Vagina (tissue), 2 donors: Measurements from ENCODE around the gene LSG1. TPM values are rescaled to one million over a fixed set of nuclear protein-coding genes. Genes with fewer than 3 reads are reported as not detected.

Experiments used
- DNase-seq, 2 donors: peaks; one replicate each; pipeline ENCODE4 v3.0.0-alpha.2; 2017; ENCODE audit errors: extremely low spot score in 2 of 2
- H3K27ac ChIP-seq: fragments of 200-600 bp; sonication (generic); one replicate; pipeline ENCODE4 v1.5.1; 2019
- H3K27me3 ChIP-seq: fragments of 200-600 bp; sonication (generic); one replicate; pipeline ENCODE4 v1.5.1; 2019
- H3K36me3 ChIP-seq, 2 donors: fragments of 200-600 bp; sonication (generic); one replicate each; pipeline ENCODE4 v1.5.1; 2017 to 2019
- H3K4me1 ChIP-seq: fragments of 200-600 bp; sonication (generic); one replicate; pipeline ENCODE4 v1.5.1; 2019
- H3K4me3 ChIP-seq, 2 donors: fragments of 200-600 bp; sonication (generic); 1 replicate in 1 of 2; 2 replicates in 1 of 2; pipeline ENCODE4 v1.5.1; 2016 to 2019
- H3K9me3 ChIP-seq: fragments of 200-600 bp; sonication (generic); one replicate; pipeline ENCODE4 v1.5.1; 2019
- CTCF ChIP-seq, 3 experiments: fragments of 450-650 bp in 2 of 3; fragments of 200-600 bp in 1 of 3; sonication (generic) in 1 of 3; IDR thresholded peaks; one replicate each; pipeline ENCODE4 v1.5.1; 2017 to 2019; ENCODE audit warnings: antibody characterized with exemption in 3 of 3, mild to moderate bottlenecking in 2 of 3, moderate library complexity in 2 of 3
- POLR2A ChIP-seq, 2 donors: fragments of 450-650 bp; IDR thresholded peaks; one replicate each; pipeline ENCODE4 v1.6.1; 2017; ENCODE audit warnings: antibody characterized with exemption in 2 of 2, mild to moderate bottlenecking in 2 of 2, moderate library complexity in 2 of 2
- POLR2AphosphoS5 ChIP-seq, 2 donors: sonication (generic); formaldehyde crosslinking; IDR thresholded peaks; one replicate each; pipeline ENCODE4 v1.9.0; 2017; ENCODE audit warnings: antibody characterized with exemption in 2 of 2, mild to moderate bottlenecking in 2 of 2, low read depth in 1 of 2; ENCODE audit not compliant: insufficient read depth in 1 of 2
- intact Hi-C: fragments of 100-400 bp; cut with DNase I; formaldehyde crosslinking; loops from one replicate; pipeline ENCODE4 v1.15.1; 2023
- total RNA-seq: library from RNA; depleted of rRNA; stranded (reverse); fragments of >200 nt; gene quantifications from one replicate; pipeline ENCODE4 v1.2.3, GENCODE V29; 2016

LSG1 gene
- total RNA-seq, 1 donor from 2014 or later: 40.3 TPM

GRCh38 chr3:194680888-194681615 lies 9.1 kb upstream of the LSG1 start:
- Histone ChIP-seq H3K4me1 (peaks cover 18% of the 10 kb centered on the region), H3K9me3 (no peaks in the 10 kb centered on the region), H3K36me3 (no peaks in the 10 kb centered on the region), H3K27me3 (no peaks in the 10 kb centered on the region), H3K27ac (no peak overlapping the region), H3K4me3 (no peak overlapping the region)
- TF ChIP-seq CTCF (IDR thresholded peaks at IDR 0.05) (no peak), POLR2A (IDR thresholded peaks at IDR 0.05) (no peak), POLR2AphosphoS5 (IDR thresholded peaks at IDR 0.05; ENCODE audit: insufficient read depth in 1 of 2, low read depth in 1 of 2) (no peak)
- peak in 1 of 2 donors; percentile 71 for DNase-seq
- intact Hi-C loops: loop anchor here (10.0 kb wide), 1 partner anchor 864 kb away; the partner anchor contains the start of gene PPP1R2

- DNase-seq: no peak
- no peaks in the 10 kb centered on the region for H3K36me3 ChIP-seq
- H3K27ac ChIP-seq: no peak overlapping the region
- H3K4me1 ChIP-seq: peaks cover 3% of the 10 kb centered on the region
- H3K27me3 ChIP-seq: no peaks in the 10 kb centered on the region
- H3K9me3 ChIP-seq: no peaks in the 10 kb centered on the region
- H3K4me3 ChIP-seq: no peak overlapping the region
- intact Hi-C loops: loop anchor here (10.0 kb wide), 1 partner anchor 848 kb away; no protein-coding TSS in a partner anchor
- no peak for TF ChIP-seq POLR2A (IDR thresholded peaks at IDR 0.05)
- TF ChIP-seq CTCF (IDR thresholded peaks at IDR 0.05): no peak
- no peak for TF ChIP-seq POLR2AphosphoS5 (IDR thresholded peaks at IDR 0.05; ENCODE audit: insufficient read depth in 1 of 2, low read depth in 1 of 2)
Observed at GRCh38 chr3:194676471-194676870, 4.5 kb upstream of the LSG1 start.

GRCh38 chr3:194675680-194676079 lies 3.7 kb upstream of the LSG1 start:
- TF ChIP-seq POLR2AphosphoS5 (IDR thresholded peaks at IDR 0.05; ENCODE audit: insufficient read depth in 1 of 2, low read depth in 1 of 2) (no peak), POLR2A (IDR thresholded peaks at IDR 0.05) (no peak), CTCF (IDR thresholded peaks at IDR 0.05) (no peak)
- Histone ChIP-seq H3K36me3 (no peaks in the 10 kb centered on the region), H3K4me3 (no peak overlapping the region), H3K4me1 (peaks cover 11% of the 10 kb centered on the region), H3K27me3 (no peaks in the 10 kb centered on the region), H3K9me3 (no peaks in the 10 kb centered on the region), H3K27ac (no peak overlapping the region)
- intact Hi-C loops: loop anchor here (10.0 kb wide), 1 partner anchor 849 kb away; no protein-coding TSS in a partner anchor
- DNase-seq: no peak

GRCh38 chr3:194675081-194675640 lies 3.2 kb upstream of the LSG1 start:
- TF ChIP-seq CTCF (IDR thresholded peaks at IDR 0.05): no peak
- TF ChIP-seq POLR2AphosphoS5 (IDR thresholded peaks at IDR 0.05; ENCODE audit: insufficient read depth in 1 of 2, low read depth in 1 of 2): no peak
- no peak for TF ChIP-seq POLR2A (IDR thresholded peaks at IDR 0.05)
- Histone ChIP-seq H3K36me3 (no peaks in the 10 kb centered on the region), H3K4me3 (no peak overlapping the region), H3K9me3 (no peaks in the 10 kb centered on the region), H3K4me1 (peaks cover 16% of the 10 kb centered on the region), H3K27me3 (no peaks in the 10 kb centered on the region), H3K27ac (no peak overlapping the region)
- peak in 1 of 2 donors; percentile 80 for DNase-seq
- intact Hi-C loops: loop anchor here (10.0 kb wide), 1 partner anchor 850 kb away; no protein-coding TSS in a partner anchor

GRCh38 chr3:194673761-194674160 lies 1.8 kb upstream of the LSG1 start:
- intact Hi-C loops: loop anchor here (10.0 kb wide), 1 partner anchor 851 kb away; no protein-coding TSS in a partner anchor
- Histone ChIP-seq H3K27me3 (no peaks in the 10 kb centered on the region), H3K9me3 (no peaks in the 10 kb centered on the region), H3K4me1 (peaks cover 20% of the 10 kb centered on the region), H3K4me3 (no peak overlapping the region), H3K36me3 (peaks cover 0 to 9% of the 10 kb centered on the region in 2 donors), H3K27ac (no peak overlapping the region)
- no peak for TF ChIP-seq CTCF (IDR thresholded peaks at IDR 0.05)
- TF ChIP-seq POLR2A (IDR thresholded peaks at IDR 0.05): no peak
- TF ChIP-seq POLR2AphosphoS5 (IDR thresholded peaks at IDR 0.05; ENCODE audit: insufficient read depth in 1 of 2, low read depth in 1 of 2): no peak
- peak in 1 of 2 donors; percentile 76 for DNase-seq
